HCT116 (cell line): ENCODE measurements around the gene FRMPD4. TPM values are rescaled to one million over a fixed set of nuclear protein-coding genes. Genes with fewer than 3 reads are reported as not detected.

Experiments
- ATAC-seq: fragments of 200-7000 bp; cut with Tn5 transposase; 2 replicates; pipeline ENCODE4 v1.9.1; 2020; ENCODE audit warnings: mild to moderate bottlenecking, moderate library complexity
- BruUV-seq: library from RNA; stranded (reverse); fragments of 400-500 nt; replicated peaks from 2 replicates; lab custom pipeline; 2021; lab: Mats Ljungman, UMichigan
- CTCF ChIA-PET: fragments of 300-600 bp; sonication (Branson Sonifier 250); formaldehyde crosslinking; loops from one replicate; lab custom pipeline; 2021; ENCODE audit warnings: antibody characterized with exemption; lab: Charles Lee
- POLR2A ChIA-PET: fragments of 300-600, 350-600 bp; sonication (Branson Sonifier 250); formaldehyde crosslinking; loops from one replicate; lab custom pipeline; 2021; ENCODE audit warnings: antibody characterized with exemption; lab: Charles Lee
- RAD21 ChIA-PET, 2 experiments: fragments of 300-600 bp; sonication (Branson Sonifier 250); formaldehyde crosslinking; loops; one replicate each; lab custom pipeline; 2023; ENCODE audit warnings: low total read pairs in 2 of 2; ENCODE audit not compliant: uncharacterized antibody in 2 of 2, unreplicated experiment in 2 of 2, low non-redundant PET in 1 of 2; lab: Charles Lee
- DNase-seq: peaks from one replicate; pipeline ENCODE4 v3.0.0-alpha.2; 2010; ENCODE audit warnings: low read depth, low spot score
- H2AFZ ChIP-seq: fragments of 200-600 bp; shearing (Covaris generic), sonication (generic); 2 replicates; pipeline ENCODE4 v1.6.1; 2017; ENCODE audit warnings: low read depth, mixed run types, mixed read lengths, antibody characterized with exemption, low read length; ENCODE audit not compliant: poor library complexity, severe bottlenecking
- H3K27ac ChIP-seq: 2 replicates; pipeline ENCODE4 v1.5.1; 2012; ENCODE audit warnings: low read depth, low read length
- H3K27me3 ChIP-seq: fragments of 200-600 bp; sonication (generic); 2 replicates; pipeline ENCODE4 v1.6.1; 2016; ENCODE audit warnings: mixed run types, low read length, mixed read lengths; ENCODE audit not compliant: insufficient read depth
- H3K36me3 ChIP-seq, 2 experiments: fragments of 200-500 bp in 1 of 2; fragments of 200-600 bp in 1 of 2; sonication (Bioruptor generic) in 1 of 2; sonication (generic) in 1 of 2; 2 replicates each; pipeline versions ENCODE4 v1.5.1 to v1.6.1; 2014 to 2016; ENCODE audit warnings: low read length in 2 of 2, inconsistent platforms in 1 of 2, mixed read lengths in 1 of 2, mixed run types in 1 of 2; ENCODE audit not compliant: insufficient read depth in 2 of 2, control insufficient read depth in 1 of 2
- H3K4me1 ChIP-seq, 2 experiments: fragments of 200-600 bp in 1 of 2; sonication (generic) in 1 of 2; 2 replicates each; pipeline versions ENCODE4 v1.5.1 to v1.6.1; 2012 to 2017; ENCODE audit warnings: low read length in 2 of 2, inconsistent platforms in 1 of 2, mild to moderate bottlenecking in 1 of 2, mixed read lengths in 1 of 2, mixed run types in 1 of 2, moderate library complexity in 1 of 2; ENCODE audit not compliant: insufficient read depth in 2 of 2, control insufficient read depth in 1 of 2
- H3K4me2 ChIP-seq: fragments of 200-600 bp; sonication (generic); 2 replicates; pipeline ENCODE4 v1.6.1; 2017; ENCODE audit warnings: mixed run types, low read length, mixed read lengths
- H3K4me3 ChIP-seq, 2 experiments: fragments of 200-600 bp in 1 of 2; sonication (generic) in 1 of 2; replicated peaks in 1 of 2; 2 replicates each; pipeline ENCODE4 v1.5.1; 2011 to 2016; ENCODE audit warnings: low read length in 2 of 2, control low read depth in 1 of 2, low read depth in 1 of 2, mild to moderate bottlenecking in 1 of 2, mixed read lengths in 1 of 2, mixed run types in 1 of 2
- H3K79me2 ChIP-seq: fragments of 200-600 bp; sonication (generic); 2 replicates; pipeline ENCODE4 v1.6.1; 2017; ENCODE audit warnings: mild to moderate bottlenecking, mixed run types, low read length, moderate library complexity, mixed read lengths; ENCODE audit not compliant: insufficient read depth
- H3K9ac ChIP-seq: fragments of 200-600 bp; sonication (generic); 2 replicates; pipeline ENCODE4 v1.6.1; 2016; ENCODE audit warnings: low read length, mixed read lengths
- H3K9me2 ChIP-seq: fragments of 200-600 bp; sonication (generic), shearing (Covaris generic); 2 replicates; pipeline ENCODE4 v1.6.1; 2017; ENCODE audit warnings: mixed run types, mild to moderate bottlenecking, moderate library complexity; ENCODE audit not compliant: insufficient read depth
- H3K9me3 ChIP-seq, 2 experiments: fragments of 200-500 bp in 1 of 2; fragments of 200-600 bp in 1 of 2; sonication (Bioruptor generic) in 1 of 2; sonication (generic) in 1 of 2; 2 replicates each; pipeline ENCODE4 v1.6.1; 2014 to 2017; ENCODE audit warnings: low read length in 2 of 2, mixed read lengths in 2 of 2, inconsistent platforms in 1 of 2, low read depth in 1 of 2, mild to moderate bottlenecking in 1 of 2, mixed run types in 1 of 2, moderate library complexity in 1 of 2; ENCODE audit not compliant: control insufficient read depth in 1 of 2, insufficient read depth in 1 of 2
- H4K20me1 ChIP-seq: fragments of 200-600 bp; sonication (generic), shearing (Covaris generic); 2 replicates; pipeline ENCODE4 v1.6.1; 2017; ENCODE audit warnings: mixed run types, mild to moderate bottlenecking, moderate library complexity; ENCODE audit not compliant: insufficient read depth
- CEBPB ChIP-seq: IDR thresholded peaks from 2 replicates; pipeline ENCODE4 v1.6.1; 2012; ENCODE audit warnings: low read depth
- ELF1 ChIP-seq: IDR thresholded peaks from 2 replicates; pipeline ENCODE4 v1.6.1; 2012; ENCODE audit warnings: low read depth, borderline replicate concordance
- POLR2A ChIP-seq: IDR thresholded peaks from 2 replicates; pipeline ENCODE4 v1.7.0; 2011; ENCODE audit warnings: borderline replicate concordance; ENCODE audit not compliant: insufficient read depth, insufficient read length; ENCODE audit errors: extremely low read depth
- POLR2AphosphoS5 ChIP-seq: IDR thresholded peaks from 2 replicates; pipeline ENCODE4 v1.6.1; 2011; ENCODE audit warnings: mild to moderate bottlenecking, low read depth, low read length, moderate library complexity
- RAD21 ChIP-seq: IDR thresholded peaks from 2 replicates; pipeline ENCODE4 v1.6.1; 2012; ENCODE audit warnings: low read depth, mild to moderate bottlenecking
- ZFX ChIP-seq: fragments of 450-650 bp; IDR thresholded peaks from 2 replicates; pipeline ENCODE4 v1.6.1; 2017
- ZNF274 ChIP-seq: fragments of 200-500 bp; sonication (Bioruptor generic); IDR thresholded peaks from 2 replicates; pipeline ENCODE4 v1.6.1; 2014; ENCODE audit warnings: mild to moderate bottlenecking, low read depth, low read length, inconsistent platforms
- intact Hi-C: fragments of 100-400 bp; cut with micrococcal nuclease; formaldehyde crosslinking; loops from 2 replicates; pipeline ENCODE4 v1.10.0; 2022
- total RNA-seq: library from RNA; stranded (reverse); gene quantifications from one replicate; pipeline ENCODE4 v1.2.1, GENCODE V29; 2021; ENCODE audit not compliant: unreplicated experiment
- TF ChIP-seq, protein P1 (sequence below): IDR thresholded peaks from 2 replicates; pipeline ENCODE4 v1.6.1; 2011; ENCODE audit warnings: mild to moderate bottlenecking, low read length, moderate library complexity; ENCODE audit not compliant: insufficient replicate concordance; ENCODE audit errors: extremely low read depth
- TF ChIP-seq, protein P2 (sequence below): IDR thresholded peaks from 2 replicates; pipeline ENCODE4 v1.6.1; 2012; ENCODE audit warnings: low read depth

Gene FRMPD4
- total RNA-seq, 1 experiment from 2014 or later = not detected

DNA sequence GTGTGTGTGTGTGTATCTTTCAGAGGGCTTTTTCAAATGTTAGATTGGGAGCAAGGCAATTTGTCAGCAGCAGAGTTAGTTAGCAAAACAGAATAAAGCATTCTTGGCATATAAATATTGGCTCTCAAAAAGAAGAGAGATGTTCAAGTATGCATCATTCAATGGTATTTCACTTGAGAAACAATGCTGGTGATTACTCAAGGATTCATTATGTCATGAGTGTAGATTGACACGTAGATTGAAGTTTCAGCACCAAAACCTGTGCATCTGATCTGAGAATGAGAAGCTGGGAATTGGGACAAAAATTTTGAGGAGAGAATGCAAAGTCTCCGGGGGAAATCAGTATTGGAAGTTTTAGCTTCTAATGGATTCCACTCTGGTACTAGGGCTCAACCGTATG is 241.4 kb downstream of the FRMPD4 start:
- Histone ChIP-seq H3K4me2 (no peak overlapping the region), H4K20me1 (no peaks in the 10 kb centered on the region), H2AFZ (no peak overlapping the region), H3K9me2 (no peaks in the 10 kb centered on the region), H3K27ac (no peak overlapping the region), H3K4me1 (no peaks in the 10 kb centered on the region), H3K36me3 (no peaks in the 10 kb centered on the region), H3K9me3 (no peaks in the 10 kb centered on the region), H3K4me3 (no peak overlapping the region), H3K79me2 (no peaks in the 10 kb centered on the region), H3K9ac (no peak overlapping the region), H3K27me3 (no peaks in the 10 kb centered on the region)
- ATAC-seq (no peak), DNase-seq (no peak)
- intact Hi-C loops = no loop called here
- RAD21 ChIA-PET = no interaction called here
- CTCF ChIA-PET = no interaction called here
- POLR2A ChIA-PET = no interaction called here
- TF ChIP-seq RAD21 (no peak), ELF1 (no peak), CEBPB (no peak), ZNF274 (no peak), POLR2A (no peak), POLR2AphosphoS5 (no peak), ZFX (no peak)
- TF ChIP-seq, protein P1, sequence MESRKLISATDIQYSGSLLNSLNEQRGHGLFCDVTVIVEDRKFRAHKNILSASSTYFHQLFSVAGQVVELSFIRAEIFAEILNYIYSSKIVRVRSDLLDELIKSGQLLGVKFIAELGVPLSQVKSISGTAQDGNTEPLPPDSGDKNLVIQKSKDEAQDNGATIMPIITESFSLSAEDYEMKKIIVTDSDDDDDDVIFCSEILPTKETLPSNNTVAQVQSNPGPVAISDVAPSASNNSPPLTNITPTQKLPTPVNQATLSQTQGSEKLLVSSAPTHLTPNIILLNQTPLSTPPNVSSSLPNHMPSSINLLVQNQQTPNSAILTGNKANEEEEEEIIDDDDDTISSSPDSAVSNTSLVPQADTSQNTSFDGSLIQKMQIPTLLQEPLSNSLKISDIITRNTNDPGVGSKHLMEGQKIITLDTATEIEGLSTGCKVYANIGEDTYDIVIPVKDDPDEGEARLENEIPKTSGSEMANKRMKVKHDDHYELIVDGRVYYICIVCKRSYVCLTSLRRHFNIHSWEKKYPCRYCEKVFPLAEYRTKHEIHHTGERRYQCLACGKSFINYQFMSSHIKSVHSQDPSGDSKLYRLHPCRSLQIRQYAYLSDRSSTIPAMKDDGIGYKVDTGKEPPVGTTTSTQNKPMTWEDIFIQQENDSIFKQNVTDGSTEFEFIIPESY = no peak
- TF ChIP-seq, protein P2, sequence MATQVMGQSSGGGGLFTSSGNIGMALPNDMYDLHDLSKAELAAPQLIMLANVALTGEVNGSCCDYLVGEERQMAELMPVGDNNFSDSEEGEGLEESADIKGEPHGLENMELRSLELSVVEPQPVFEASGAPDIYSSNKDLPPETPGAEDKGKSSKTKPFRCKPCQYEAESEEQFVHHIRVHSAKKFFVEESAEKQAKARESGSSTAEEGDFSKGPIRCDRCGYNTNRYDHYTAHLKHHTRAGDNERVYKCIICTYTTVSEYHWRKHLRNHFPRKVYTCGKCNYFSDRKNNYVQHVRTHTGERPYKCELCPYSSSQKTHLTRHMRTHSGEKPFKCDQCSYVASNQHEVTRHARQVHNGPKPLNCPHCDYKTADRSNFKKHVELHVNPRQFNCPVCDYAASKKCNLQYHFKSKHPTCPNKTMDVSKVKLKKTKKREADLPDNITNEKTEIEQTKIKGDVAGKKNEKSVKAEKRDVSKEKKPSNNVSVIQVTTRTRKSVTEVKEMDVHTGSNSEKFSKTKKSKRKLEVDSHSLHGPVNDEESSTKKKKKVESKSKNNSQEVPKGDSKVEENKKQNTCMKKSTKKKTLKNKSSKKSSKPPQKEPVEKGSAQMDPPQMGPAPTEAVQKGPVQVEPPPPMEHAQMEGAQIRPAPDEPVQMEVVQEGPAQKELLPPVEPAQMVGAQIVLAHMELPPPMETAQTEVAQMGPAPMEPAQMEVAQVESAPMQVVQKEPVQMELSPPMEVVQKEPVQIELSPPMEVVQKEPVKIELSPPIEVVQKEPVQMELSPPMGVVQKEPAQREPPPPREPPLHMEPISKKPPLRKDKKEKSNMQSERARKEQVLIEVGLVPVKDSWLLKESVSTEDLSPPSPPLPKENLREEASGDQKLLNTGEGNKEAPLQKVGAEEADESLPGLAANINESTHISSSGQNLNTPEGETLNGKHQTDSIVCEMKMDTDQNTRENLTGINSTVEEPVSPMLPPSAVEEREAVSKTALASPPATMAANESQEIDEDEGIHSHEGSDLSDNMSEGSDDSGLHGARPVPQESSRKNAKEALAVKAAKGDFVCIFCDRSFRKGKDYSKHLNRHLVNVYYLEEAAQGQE = no peak
- no TSS peak for BruUV-seq
